DOHH2 (cell line): ENCODE data around the gene CDH4.

Experiments
- H3F3A ChIP-seq: fragments of 200-600 bp; sonication (generic), shearing (Covaris generic); 2 replicates; pipeline ENCODE4 v1.6.0; 2016; ENCODE audit warnings: antibody characterized with exemption, mild to moderate bottlenecking; ENCODE audit not compliant: control insufficient read depth, insufficient read depth
- H3K27ac ChIP-seq: fragments of 200-600 bp; sonication (generic); 2 replicates; pipeline ENCODE4 v1.5.1; 2014; ENCODE audit warnings: low read depth, mild to moderate bottlenecking, low read length, moderate library complexity
- H3K27me3 ChIP-seq: fragments of 200-600 bp; sonication (generic); 2 replicates; pipeline ENCODE4 v1.6.1; 2014; ENCODE audit warnings: mild to moderate bottlenecking, low read length, mixed read lengths; ENCODE audit not compliant: control insufficient read depth
- H3K36me3 ChIP-seq: fragments of 200-600 bp; sonication (generic); 2 replicates; pipeline ENCODE4 v1.6.1; 2014; ENCODE audit warnings: mild to moderate bottlenecking, low read length, moderate library complexity, mixed read lengths; ENCODE audit not compliant: control insufficient read depth
- H3K4me1 ChIP-seq: fragments of 200-600 bp; sonication (generic); 2 replicates; pipeline ENCODE4 v1.6.1; 2014; ENCODE audit warnings: mild to moderate bottlenecking, low read length, mixed read lengths; ENCODE audit not compliant: control insufficient read depth
- H3K4me2 ChIP-seq: fragments of 200-600 bp; sonication (generic); 2 replicates; pipeline ENCODE4 v1.6.0; 2014; ENCODE audit warnings: mild to moderate bottlenecking, low read length, moderate library complexity
- H3K4me3 ChIP-seq: fragments of 200-600 bp; sonication (generic); 2 replicates; pipeline ENCODE4 v1.5.1; 2014; ENCODE audit warnings: mild to moderate bottlenecking, low read length, mixed read lengths
- H3K79me2 ChIP-seq: fragments of 200-600 bp; sonication (generic); 2 replicates; pipeline ENCODE4 v1.6.1; 2014; ENCODE audit warnings: mild to moderate bottlenecking, low read length, mixed read lengths; ENCODE audit not compliant: control insufficient read depth
- H3K9me2 ChIP-seq: fragments of 200-600 bp; sonication (generic); replicated peaks from 2 replicates; pipeline ENCODE4 v1.6.1; 2014; ENCODE audit warnings: mild to moderate bottlenecking, low read length, mixed read lengths; ENCODE audit not compliant: control insufficient read depth
- H3K9me3 ChIP-seq: fragments of 200-600 bp; sonication (generic); 2 replicates; pipeline ENCODE4 v1.6.1; 2014; ENCODE audit warnings: antibody characterized with exemption, low read length, mixed read lengths; ENCODE audit not compliant: control insufficient read depth, insufficient read depth
- H4K20me1 ChIP-seq: fragments of 200-600 bp; sonication (generic); 2 replicates; pipeline ENCODE4 v1.6.0; 2014; ENCODE audit warnings: low read depth, mild to moderate bottlenecking, antibody characterized with exemption, low read length, moderate library complexity; ENCODE audit not compliant: control insufficient read depth, insufficient read depth
- CTCF ChIP-seq: fragments of 200-600 bp; sonication (generic); IDR thresholded peaks from one replicate; pipeline ENCODE4 v1.5.1; 2014; ENCODE audit warnings: antibody characterized with exemption, mild to moderate bottlenecking, low read depth, low read length; ENCODE audit not compliant: poor library complexity, severe bottlenecking
- EZH2phosphoT487 ChIP-seq: fragments of 200-600 bp; sonication (generic); IDR thresholded peaks from 2 replicates; pipeline ENCODE4 v1.6.1; 2017; ENCODE audit warnings: borderline replicate concordance, mild to moderate bottlenecking, antibody characterized with exemption, low read length, moderate library complexity, mixed read lengths

CDH4 gene

GRCh38 chr20:61349447-61350165, 97.5 kb downstream of the CDH4 start:
- Histone ChIP-seq H3K9me3 (no peaks in the 10 kb centered on the region), H4K20me1 (no peaks in the 10 kb centered on the region), H3K4me3 (no peak overlapping the region), H3K79me2 (no peaks in the 10 kb centered on the region), H3F3A (no peaks in the 10 kb centered on the region), H3K36me3 (no peaks in the 10 kb centered on the region), H3K27ac (no peak overlapping the region), H3K4me2 (no peak overlapping the region), H3K4me1 (no peaks in the 10 kb centered on the region), H3K27me3 (no peaks in the 10 kb centered on the region), H3K9me2 (no peaks in the 10 kb centered on the region)
- TF ChIP-seq CTCF (no peak), EZH2phosphoT487 (no peak)

- no peak for TF ChIP-seq EZH2phosphoT487
- no peak for TF ChIP-seq CTCF
- Histone ChIP-seq H3K9me3 (no peaks in the 10 kb centered on the region), H4K20me1 (no peaks in the 10 kb centered on the region), H3K9me2 (no peaks in the 10 kb centered on the region), H3K4me1 (no peaks in the 10 kb centered on the region), H3K36me3 (no peaks in the 10 kb centered on the region), H3K4me2 (no peak overlapping the region), H3K27ac (no peak overlapping the region), H3F3A (no peaks in the 10 kb centered on the region), H3K79me2 (no peaks in the 10 kb centered on the region), H3K4me3 (no peak overlapping the region), H3K27me3 (no peaks in the 10 kb centered on the region)
Measured at GRCh38 chr20:61350500-61351250, 98.6 kb downstream of the CDH4 start.

GRCh38 chr20:61352346-61353260, 100.5 kb downstream of the CDH4 start:
- Histone ChIP-seq H3K9me3 (no peaks in the 10 kb centered on the region), H3K4me2 (no peak overlapping the region), H3K79me2 (no peaks in the 10 kb centered on the region), H3K27ac (no peak overlapping the region), H3K4me1 (no peaks in the 10 kb centered on the region), H3F3A (no peaks in the 10 kb centered on the region), H3K27me3 (no peaks in the 10 kb centered on the region), H3K9me2 (no peaks in the 10 kb centered on the region), H4K20me1 (no peaks in the 10 kb centered on the region), H3K4me3 (no peak overlapping the region), H3K36me3 (no peaks in the 10 kb centered on the region)
- no peak for TF ChIP-seq EZH2phosphoT487
